Skeletal muscle tissue (tissue), 4 donors: Measurements from ENCODE around the gene SEC22C. TPM values are rescaled to one million over a fixed set of nuclear protein-coding genes. Genes with fewer than 3 reads are reported as not detected.

Experiments used
- H3K27ac ChIP-seq: one replicate; pipeline ENCODE4 v1.7.0; 2013; ENCODE audit warnings: mild to moderate bottlenecking, low read depth, low read length, inconsistent platforms
- H3K27me3 ChIP-seq, 3 donors: one replicate each; pipeline ENCODE4 v1.7.0; 2013; ENCODE audit warnings: low read length in 3 of 3; ENCODE audit not compliant: control insufficient read depth in 3 of 3, insufficient read depth in 3 of 3
- H3K36me3 ChIP-seq, 3 donors: one replicate each; pipeline ENCODE4 v1.7.0; 2013; ENCODE audit warnings: low read length in 3 of 3; ENCODE audit not compliant: control insufficient read depth in 3 of 3, insufficient read depth in 3 of 3
- H3K4me1 ChIP-seq, 3 donors: one replicate each; pipeline ENCODE4 v1.7.0; 2013; ENCODE audit warnings: low read length in 3 of 3, mild to moderate bottlenecking in 3 of 3; ENCODE audit not compliant: control insufficient read depth in 3 of 3, insufficient read depth in 3 of 3
- H3K4me3 ChIP-seq, 3 donors: one replicate each; pipeline ENCODE4 v1.7.0; 2013; ENCODE audit warnings: low read length in 3 of 3
- H3K9ac ChIP-seq, 3 donors: one replicate each; pipeline ENCODE4 v1.7.0; 2013; ENCODE audit warnings: low read length in 3 of 3, mild to moderate bottlenecking in 3 of 3, moderate library complexity in 2 of 3, low read depth in 1 of 3
- H3K9me3 ChIP-seq, 3 donors: one replicate each; pipeline ENCODE4 v1.7.0; 2013; ENCODE audit warnings: low read length in 3 of 3; ENCODE audit not compliant: control insufficient read depth in 3 of 3
- total RNA-seq: library from RNA; depleted of rRNA; stranded (reverse); fragments of >200 nt; gene quantifications from one replicate; pipeline ENCODE4 v1.2.3, GENCODE V29; 2014
- donor health status: Osteomylitis.

Gene SEC22C
- total RNA-seq, 1 donor from 2014 or later, result 21.4 TPM

DNA sequence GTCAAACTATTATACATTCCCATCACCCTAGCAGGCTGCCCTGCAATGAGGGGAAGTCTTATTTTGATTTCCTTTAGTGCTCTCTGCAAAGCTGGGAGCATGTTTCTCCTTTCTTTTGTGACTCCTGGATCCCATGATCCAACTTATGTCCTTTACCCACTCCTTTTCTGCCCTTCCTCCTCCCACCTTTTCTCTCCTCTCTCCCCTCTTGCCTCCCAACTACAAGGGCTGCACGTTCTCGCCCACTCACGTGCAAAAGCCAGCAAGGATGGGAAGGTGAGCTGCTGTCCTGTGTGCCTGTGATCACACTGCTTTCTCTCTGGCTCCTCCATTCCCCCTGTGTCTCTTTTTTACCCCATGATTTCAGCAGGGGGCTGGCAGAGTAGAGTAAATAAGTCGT, 73.2 kb downstream of the SEC22C start:
- H3K4me3 ChIP-seq, result no peak overlapping the region
- peaks cover 4 to 14% (median 11%) of the 10 kb centered on the region in 3 donors for H3K4me1 ChIP-seq
- no peaks in the 10 kb centered on the region for H3K9me3 ChIP-seq
- peaks cover 4 to 9% (median 6%) of the 10 kb centered on the region in 3 donors for H3K27me3 ChIP-seq
- no peaks in the 10 kb centered on the region for H3K36me3 ChIP-seq
- no peak overlapping the region for H3K27ac ChIP-seq
- no peak overlapping the region for H3K9ac ChIP-seq

DNA sequence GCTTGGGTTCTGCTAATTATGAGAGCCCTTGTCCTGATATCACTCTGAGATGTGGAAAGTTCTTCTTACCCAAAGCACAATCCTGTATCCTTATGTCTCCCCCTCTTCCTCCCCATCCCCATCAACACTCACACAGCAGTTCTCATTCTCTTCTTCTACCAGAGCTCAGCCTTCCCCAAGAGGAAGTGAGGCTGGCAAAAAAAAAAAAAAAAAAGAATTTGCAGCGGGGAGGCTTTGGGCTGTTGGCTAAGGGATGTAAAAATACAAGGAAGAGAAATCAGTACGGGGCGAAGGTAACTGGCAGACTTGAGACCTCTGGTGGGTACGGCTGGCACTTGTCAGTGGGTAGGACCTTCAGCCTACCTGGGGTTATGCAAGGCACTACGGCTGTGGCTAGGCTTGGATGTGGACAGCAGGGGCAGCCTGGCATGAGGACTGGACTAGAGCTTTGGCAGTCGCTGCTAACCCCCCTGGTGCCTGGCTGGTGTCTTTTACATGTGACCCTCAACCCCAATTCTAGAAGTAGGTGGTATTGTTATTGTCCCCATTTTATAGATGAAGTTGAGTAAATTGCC, 73.9 kb downstream of the SEC22C start:
- H3K9ac ChIP-seq, result no peak overlapping the region
- H3K27ac ChIP-seq, result no peak overlapping the region
- H3K4me1 ChIP-seq, result peaks cover 4 to 18% (median 14%) of the 10 kb centered on the region in 3 donors
- no peaks in the 10 kb centered on the region for H3K9me3 ChIP-seq
- H3K27me3 ChIP-seq, result peaks cover 11 to 16% (median 12%) of the 10 kb centered on the region in 3 donors
- no peaks in the 10 kb centered on the region for H3K36me3 ChIP-seq
- H3K4me3 ChIP-seq, result no peak overlapping the region

DNA sequence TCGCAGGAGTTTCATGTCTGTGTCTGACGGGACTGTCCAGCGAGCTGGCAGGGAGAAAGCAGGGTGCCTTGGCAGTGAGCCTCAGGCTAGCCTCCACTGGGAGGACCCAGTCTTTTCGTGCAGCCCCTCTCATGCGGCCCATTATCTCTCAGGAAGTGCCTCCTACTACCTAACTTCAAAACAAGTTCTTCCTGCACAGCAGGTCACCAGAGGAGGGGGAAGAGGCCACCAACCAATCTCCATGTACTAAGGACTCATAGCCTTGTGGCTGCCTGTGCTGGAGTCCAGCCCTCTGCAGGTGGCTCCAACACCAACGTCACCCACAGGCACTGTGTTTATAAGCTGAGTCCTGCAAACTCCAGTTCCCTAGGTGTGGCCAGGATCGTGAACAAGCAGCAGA, 74.5 kb downstream of the SEC22C start:
- H3K27ac ChIP-seq, result no peak overlapping the region
- no peaks in the 10 kb centered on the region for H3K9me3 ChIP-seq
- H3K36me3 ChIP-seq, result no peaks in the 10 kb centered on the region
- peaks cover 5 to 19% (median 16%) of the 10 kb centered on the region in 3 donors for H3K4me1 ChIP-seq
- no peak overlapping the region for H3K4me3 ChIP-seq
- no peak overlapping the region for H3K9ac ChIP-seq
- peaks cover 14 to 17% (median 16%) of the 10 kb centered on the region in 3 donors for H3K27me3 ChIP-seq

DNA sequence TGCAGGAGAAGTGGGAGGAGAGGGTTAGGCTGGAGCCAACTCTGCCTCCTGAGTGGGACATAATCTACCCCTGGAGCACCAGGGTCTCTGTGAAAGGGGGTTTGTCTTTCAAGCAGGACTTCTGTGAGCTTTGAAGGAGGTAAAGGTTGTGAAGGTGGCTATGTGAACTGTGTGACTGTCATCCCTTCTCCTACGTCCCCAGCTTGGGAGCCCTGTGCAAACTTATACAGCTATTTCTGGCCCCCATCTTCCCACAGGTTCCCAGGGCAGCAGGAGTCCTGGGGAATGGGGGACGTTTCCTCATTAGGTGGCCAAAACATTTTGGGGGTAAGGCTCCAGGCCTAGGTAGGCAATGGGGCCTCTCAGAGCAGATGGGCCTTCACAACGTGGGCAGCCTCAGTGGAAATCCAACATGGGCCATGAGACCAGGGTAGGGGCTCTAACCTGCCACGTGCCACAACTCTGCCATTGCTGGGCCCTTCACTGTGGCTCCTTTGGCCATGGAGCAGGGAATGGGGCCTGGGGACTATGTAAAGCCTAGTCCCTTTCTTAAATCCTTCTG, 75.8 kb downstream of the SEC22C start:
- peaks cover 15 to 30% (median 21%) of the 10 kb centered on the region in 3 donors for H3K4me1 ChIP-seq
- H3K9ac ChIP-seq, result no peak overlapping the region
- H3K27ac ChIP-seq, result no peak overlapping the region
- H3K36me3 ChIP-seq, result no peaks in the 10 kb centered on the region
- no peaks in the 10 kb centered on the region for H3K9me3 ChIP-seq
- peaks cover 28 to 30% (median 30%) of the 10 kb centered on the region in 3 donors for H3K27me3 ChIP-seq
- no peak overlapping the region for H3K4me3 ChIP-seq

DNA sequence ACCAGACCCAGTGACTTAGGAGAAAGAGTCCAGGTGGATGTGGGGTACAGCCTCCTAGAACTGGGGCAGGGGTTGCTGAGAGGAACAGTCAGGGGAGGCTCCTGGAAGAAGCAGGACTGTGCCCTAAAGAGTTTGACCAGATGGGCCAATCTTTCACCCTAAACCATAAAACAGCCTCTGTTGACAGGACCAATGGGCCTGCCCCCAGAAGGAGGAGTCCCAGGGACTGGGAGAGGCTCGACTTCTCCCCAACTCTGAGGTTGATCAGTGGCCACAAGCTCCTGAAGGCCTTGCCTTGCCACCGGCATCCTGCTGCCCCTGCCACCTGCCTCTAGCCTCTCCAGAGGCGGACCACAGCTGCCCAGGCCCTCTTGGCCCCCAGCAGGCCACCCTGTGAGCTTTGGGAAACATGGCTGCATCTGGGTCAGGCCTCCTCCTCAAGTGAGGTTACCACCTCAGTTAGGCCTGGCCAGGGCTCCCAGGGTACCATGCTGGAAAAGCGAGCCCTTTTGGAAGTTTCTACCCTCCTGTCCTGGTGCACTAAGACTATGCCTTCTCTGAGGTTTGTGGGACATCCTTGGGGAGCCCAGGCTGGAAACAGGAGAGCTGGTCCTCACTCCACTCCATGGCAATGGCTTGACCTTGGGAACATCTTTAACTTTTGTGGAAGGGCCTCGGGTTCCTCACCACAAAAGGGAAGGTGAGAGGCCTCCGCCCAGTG, 76.5 kb downstream of the SEC22C start:
- Histone ChIP-seq H3K4me1 (peaks cover 12 to 24% (median 15%) of the 10 kb centered on the region in 3 donors), H3K27me3 (peaks cover 34 to 37% (median 36%) of the 10 kb centered on the region in 3 donors), H3K9ac (no peak overlapping the region), H3K27ac (no peak overlapping the region), H3K9me3 (no peaks in the 10 kb centered on the region), H3K4me3 (no peak overlapping the region), H3K36me3 (no peaks in the 10 kb centered on the region)

DNA sequence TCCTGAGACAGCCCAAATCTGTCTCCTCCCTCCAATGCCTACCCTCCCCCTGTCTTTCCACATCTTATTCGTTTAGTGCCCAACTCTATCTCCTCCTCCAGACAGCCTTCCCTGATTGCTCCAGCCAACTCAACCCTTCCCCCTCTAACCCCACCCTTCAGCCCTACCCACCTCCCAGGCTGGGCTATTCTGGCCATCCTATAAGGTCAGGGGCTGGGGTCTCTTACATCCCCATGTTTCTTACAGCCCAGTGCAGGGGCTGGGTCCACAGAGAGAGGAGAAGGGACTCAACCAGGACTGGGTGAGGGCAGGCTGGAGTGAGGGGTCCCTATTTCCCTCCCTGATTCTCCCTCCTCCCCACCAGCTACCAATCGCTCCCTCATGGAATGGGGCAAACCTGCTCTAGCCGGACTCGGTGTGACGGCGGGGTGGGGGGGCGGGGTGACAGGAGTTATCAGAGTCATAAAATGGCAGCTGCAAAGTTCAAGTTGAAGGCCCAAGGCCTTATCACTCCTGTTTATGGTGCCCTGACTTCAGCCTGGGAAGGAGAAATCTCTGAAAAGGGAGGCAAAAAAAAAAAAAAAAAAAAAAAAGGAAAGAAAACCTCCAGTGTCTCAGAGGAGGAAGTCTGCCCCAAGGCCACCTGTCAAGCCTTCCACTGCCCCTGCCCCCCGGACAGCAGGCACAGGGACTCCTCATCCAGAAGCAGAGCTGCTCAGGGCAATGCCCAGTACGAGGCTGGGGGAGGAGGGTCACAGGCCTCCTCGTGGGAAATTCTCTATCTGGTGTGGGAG, 77.2 kb downstream of the SEC22C start:
- Histone ChIP-seq H3K9me3 (no peaks in the 10 kb centered on the region), H3K27me3 (peaks cover 37 to 43% (median 40%) of the 10 kb centered on the region in 3 donors), H3K4me3 (no peak overlapping the region), H3K9ac (no peak overlapping the region), H3K4me1 (peaks cover 12 to 20% (median 12%) of the 10 kb centered on the region in 3 donors), H3K27ac (no peak overlapping the region), H3K36me3 (no peaks in the 10 kb centered on the region)

DNA sequence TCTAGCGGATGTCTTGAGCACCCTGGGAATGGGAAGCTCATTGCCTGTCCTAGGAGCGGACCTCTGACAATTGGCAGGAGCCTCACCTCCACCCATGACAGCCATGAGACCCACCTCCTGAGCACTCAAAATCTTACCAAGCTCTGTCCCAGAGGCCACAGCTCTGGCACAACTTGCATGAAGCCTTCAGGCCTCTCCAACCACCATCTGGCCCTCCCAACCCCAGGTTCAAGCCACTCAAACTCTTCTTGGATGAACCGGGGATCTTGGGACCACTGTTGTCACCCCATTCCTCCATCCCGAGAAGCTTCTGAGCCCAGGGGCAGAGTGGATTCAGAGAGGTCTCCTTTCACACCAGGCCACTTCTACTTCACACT, 77.8 kb downstream of the SEC22C start:
- no peaks in the 10 kb centered on the region for H3K36me3 ChIP-seq
- H3K27me3 ChIP-seq, result peaks cover 41 to 49% (median 46%) of the 10 kb centered on the region in 3 donors
- no peak overlapping the region for H3K4me3 ChIP-seq
- no peak overlapping the region for H3K9ac ChIP-seq
- H3K27ac ChIP-seq, result no peak overlapping the region
- H3K9me3 ChIP-seq, result no peaks in the 10 kb centered on the region
- H3K4me1 ChIP-seq, result peaks cover 12 to 20% (median 12%) of the 10 kb centered on the region in 3 donors

DNA sequence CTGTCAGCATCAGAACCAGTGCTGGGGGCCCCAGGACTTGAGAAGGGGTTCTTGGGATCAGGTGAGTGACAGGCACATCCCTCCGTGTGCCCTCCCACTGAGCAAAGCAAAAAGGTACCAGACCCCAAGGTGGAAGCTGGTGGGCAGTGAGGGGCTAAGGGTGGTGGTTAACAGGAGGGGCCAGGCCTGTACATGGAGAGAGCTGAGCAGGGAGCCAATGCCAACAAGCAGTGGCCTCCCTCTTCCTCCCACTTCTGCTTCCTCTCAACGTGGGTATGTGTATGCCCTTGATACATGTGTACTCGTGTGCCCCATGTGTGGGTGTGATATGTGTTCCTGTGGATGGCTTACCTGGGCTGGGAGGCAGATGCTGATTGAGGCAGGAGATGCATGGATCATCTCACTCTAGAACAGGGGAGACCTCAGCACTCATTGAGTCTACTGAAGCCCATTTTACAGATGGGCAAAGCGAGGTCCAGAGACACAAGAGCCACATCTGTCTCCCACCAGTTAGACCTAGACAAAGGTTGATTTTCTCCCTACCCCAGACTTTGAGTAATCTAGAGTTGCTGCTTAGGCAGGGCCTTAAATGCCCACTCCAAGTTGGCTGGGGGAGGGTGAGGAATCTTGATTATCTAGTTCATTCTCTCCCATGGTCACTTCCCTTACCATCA, 78.4 kb downstream of the SEC22C start:
- Histone ChIP-seq H3K9me3 (no peaks in the 10 kb centered on the region), H3K4me1 (peaks cover 12 to 20% (median 12%) of the 10 kb centered on the region in 3 donors), H3K27me3 (peaks cover 45 to 54% (median 51%) of the 10 kb centered on the region in 3 donors), H3K4me3 (peak overlapping the region in 2 of 3 donors; percentile 22 to 49), H3K9ac (no peak overlapping the region), H3K27ac (no peak overlapping the region), H3K36me3 (no peaks in the 10 kb centered on the region)

DNA sequence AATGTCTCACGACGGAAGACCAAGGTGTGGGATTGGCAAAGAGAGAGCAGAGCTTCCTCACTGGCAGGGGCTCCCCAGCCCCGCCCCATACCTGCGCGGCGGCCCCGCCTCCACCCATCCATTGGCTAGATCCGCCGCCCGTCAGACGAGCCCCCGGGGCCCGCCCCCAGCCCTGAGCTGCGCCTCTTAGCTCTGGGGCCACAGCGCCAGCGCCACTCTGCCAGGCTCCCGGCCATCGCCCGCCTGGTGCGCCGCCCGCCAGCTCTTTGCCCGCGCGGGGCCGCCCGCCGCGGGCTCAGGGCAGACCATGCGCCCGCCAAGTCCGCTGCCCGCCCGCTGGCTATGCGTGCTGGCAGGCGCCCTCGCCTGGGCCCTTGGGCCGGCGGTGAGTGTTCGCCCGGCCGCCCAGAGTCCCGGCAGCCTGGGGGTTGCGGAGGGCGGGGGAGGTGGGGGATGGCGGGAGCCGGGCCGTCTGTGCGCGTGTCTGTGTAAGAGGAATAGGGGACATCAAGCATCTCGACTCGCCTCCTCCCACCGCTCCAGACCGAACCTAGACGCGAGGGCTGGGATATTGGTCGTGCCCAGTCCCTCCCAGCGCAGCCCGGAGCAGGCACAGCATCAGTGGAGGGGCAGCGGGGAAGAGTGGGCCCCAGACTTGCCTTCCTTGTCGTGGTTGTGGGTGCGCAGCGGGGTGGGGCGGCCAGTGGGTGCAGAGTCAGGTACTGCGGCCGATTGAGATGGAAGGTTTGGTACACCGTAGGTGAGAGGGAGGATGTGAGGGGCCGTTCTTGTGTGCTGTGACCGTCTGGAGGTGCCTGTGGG, 79.1 kb downstream of the SEC22C start, which contains the start of gene VIPR1:
Gene VIPR1, plus strand, starts transcription at position 215 of the 822 bp plus-strand sequence. Its CDS starts 93 bp downstream, at position 308.
- Histone ChIP-seq H3K27me3 (peaks cover 41 to 60% (median 51%) of the 10 kb centered on the region in 3 donors), H3K4me1 (peaks cover 12 to 20% (median 12%) of the 10 kb centered on the region in 3 donors), H3K9me3 (no peaks in the 10 kb centered on the region), H3K9ac (peak within 1 kb of the TSS; percentile 38 to 50 (median 43)), H3K27ac (no peak within 1 kb of the TSS), H3K36me3 (no peaks in the 10 kb centered on the region), H3K4me3 (peak within 1 kb of the TSS; percentile 61 to 62 (median 62))
